Measurements from ENCODE around the gene ZC3H12C. TPM values are rescaled to one million over a fixed set of nuclear protein-coding genes. Genes with fewer than 3 reads are reported as not detected.

Gene ZC3H12C
- total RNA-seq, 1 experiment from 2014 or later: not detected

- H3K79me2 ChIP-seq (ENCODE audit: low read length): no peaks in the 10 kb centered on the region
These were observed 38.4 kb downstream of the ZC3H12C start for GRCh38 chr11:110131386-110132123.

GRCh38 chr11:110133160-110133559 lies 40.0 kb downstream of the ZC3H12C start:
- no peaks in the 10 kb centered on the region for H3K36me3 ChIP-seq (ENCODE audit: insufficient read depth, low read length)

More at GRCh38 chr11:110131386-110132123, 38.4 kb downstream of the ZC3H12C start:
- Histone ChIP-seq H4K20me1 (ENCODE audit: insufficient read depth, low read depth, low read length) (no peaks in the 10 kb centered on the region), H3K27me3 (ENCODE audit: low read length) (peaks cover 5% of the 10 kb centered on the region; the same call in 1 of the 2 replicates), H3K27ac (ENCODE audit: low read length) (no peak overlapping the region), H3K9me2 (replicated peaks; ENCODE audit: insufficient read depth, low read length) (no peaks in the 10 kb centered on the region), H3K4me3 (ENCODE audit: low read length) (no peak overlapping the region), H3K9me3 (ENCODE audit: low read length) (no peaks in the 10 kb centered on the region), H3K4me1 (ENCODE audit: low read length) (no peaks in the 10 kb centered on the region), H3K36me3 (ENCODE audit: insufficient read depth, low read length) (no peaks in the 10 kb centered on the region), H2AFZ (ENCODE audit: low read length) (no peak overlapping the region), H3K4me2 (ENCODE audit: low read depth, low read length, poor library complexity, severe bottlenecking) (no peak overlapping the region), H3K9ac (ENCODE audit: low read length) (no peak overlapping the region)
- DNase-seq: no peak

DNA sequence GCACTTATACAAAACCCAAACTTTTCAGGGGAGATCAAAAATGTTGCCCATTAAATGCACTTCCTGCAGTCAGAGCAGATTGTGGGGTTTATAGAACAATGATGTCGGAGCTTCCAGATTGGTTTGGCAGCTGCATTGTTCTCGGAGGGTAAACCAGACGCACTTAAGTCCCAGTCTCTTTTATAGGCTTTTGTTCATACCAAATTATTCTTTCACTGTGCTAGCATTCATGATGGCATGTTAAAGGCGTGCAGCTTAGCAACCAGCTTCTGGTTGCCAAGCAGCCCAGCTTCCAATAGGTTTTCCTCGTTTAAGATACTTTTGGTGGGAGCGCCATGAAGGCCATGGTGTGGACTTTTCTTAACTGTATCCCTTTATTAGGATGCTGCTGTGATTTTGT lies 40.9 kb downstream of the ZC3H12C start:
- DNase-seq: no peak
- Histone ChIP-seq H3K9me2 (replicated peaks; ENCODE audit: insufficient read depth, low read length) (no peaks in the 10 kb centered on the region), H3K9ac (ENCODE audit: low read length) (no peak overlapping the region), H4K20me1 (ENCODE audit: insufficient read depth, low read depth, low read length) (no peaks in the 10 kb centered on the region), H3K4me1 (ENCODE audit: low read length) (no peaks in the 10 kb centered on the region), H3K27me3 (ENCODE audit: low read length) (peaks cover 3% of the 10 kb centered on the region; the same call in 1 of the 2 replicates), H2AFZ (ENCODE audit: low read length) (no peak overlapping the region), H3K4me3 (ENCODE audit: low read length) (no peak overlapping the region), H3K4me2 (ENCODE audit: low read depth, low read length, poor library complexity, severe bottlenecking) (no peak overlapping the region), H3K36me3 (ENCODE audit: insufficient read depth, low read length) (no peaks in the 10 kb centered on the region), H3K27ac (ENCODE audit: low read length) (no peak overlapping the region), H3K9me3 (ENCODE audit: low read length) (no peaks in the 10 kb centered on the region), H3K79me2 (ENCODE audit: low read length) (no peaks in the 10 kb centered on the region)

More at GRCh38 chr11:110133160-110133559, 40.0 kb downstream of the ZC3H12C start:
- H3K79me2 ChIP-seq (ENCODE audit: low read length): no peaks in the 10 kb centered on the region
- no peak overlapping the region for H3K4me2 ChIP-seq (ENCODE audit: low read depth, low read length, poor library complexity, severe bottlenecking)
- no peaks in the 10 kb centered on the region for H3K9me2 ChIP-seq (replicated peaks; ENCODE audit: insufficient read depth, low read length)
- H3K9me3 ChIP-seq (ENCODE audit: low read length): no peaks in the 10 kb centered on the region
- no peaks in the 10 kb centered on the region for H4K20me1 ChIP-seq (ENCODE audit: insufficient read depth, low read depth, low read length)
- no peak overlapping the region for H2AFZ ChIP-seq (ENCODE audit: low read length)
- no peak overlapping the region for H3K4me3 ChIP-seq (ENCODE audit: low read length)
- H3K9ac ChIP-seq (ENCODE audit: low read length): no peak overlapping the region
- no peaks in the 10 kb centered on the region for H3K4me1 ChIP-seq (ENCODE audit: low read length)
- no peak for DNase-seq
- peaks cover 5% of the 10 kb centered on the region; the same call in 1 of the 2 replicates for H3K27me3 ChIP-seq (ENCODE audit: low read length)
- no peak overlapping the region for H3K27ac ChIP-seq (ENCODE audit: low read length)

DNA sequence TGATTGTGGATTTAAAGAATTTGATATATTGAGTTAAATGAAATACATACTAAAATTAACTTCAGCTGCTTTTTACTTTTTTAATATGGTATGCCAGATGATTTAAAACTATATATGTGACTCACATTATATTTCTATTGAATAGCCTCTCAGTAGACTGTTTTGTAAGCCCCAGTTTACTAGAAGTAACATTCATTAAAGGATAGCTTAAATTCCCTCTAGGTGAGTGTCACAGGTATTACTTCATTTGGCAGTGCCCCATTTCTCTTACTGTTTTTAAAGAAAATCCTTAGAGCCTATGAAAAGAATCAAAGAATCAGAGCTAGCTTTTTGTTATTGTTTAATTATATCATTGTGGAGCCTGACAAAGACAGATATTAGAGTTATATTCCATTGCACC lies 48.6 kb downstream of the ZC3H12C start:
- Histone ChIP-seq H4K20me1 (ENCODE audit: insufficient read depth, low read depth, low read length) (no peaks in the 10 kb centered on the region), H3K9me3 (ENCODE audit: low read length) (no peaks in the 10 kb centered on the region), H3K4me3 (ENCODE audit: low read length) (no peak overlapping the region), H3K79me2 (ENCODE audit: low read length) (no peaks in the 10 kb centered on the region), H3K4me2 (ENCODE audit: low read depth, low read length, poor library complexity, severe bottlenecking) (no peak overlapping the region), H3K36me3 (ENCODE audit: insufficient read depth, low read length) (no peaks in the 10 kb centered on the region), H3K9ac (ENCODE audit: low read length) (no peak overlapping the region), H3K27me3 (ENCODE audit: low read length) (no peaks in the 10 kb centered on the region), H3K9me2 (replicated peaks; ENCODE audit: insufficient read depth, low read length) (no peaks in the 10 kb centered on the region), H3K4me1 (ENCODE audit: low read length) (no peaks in the 10 kb centered on the region), H3K27ac (ENCODE audit: low read length) (no peak overlapping the region), H2AFZ (ENCODE audit: low read length) (no peak overlapping the region)
- DNase-seq: no peak

DNA sequence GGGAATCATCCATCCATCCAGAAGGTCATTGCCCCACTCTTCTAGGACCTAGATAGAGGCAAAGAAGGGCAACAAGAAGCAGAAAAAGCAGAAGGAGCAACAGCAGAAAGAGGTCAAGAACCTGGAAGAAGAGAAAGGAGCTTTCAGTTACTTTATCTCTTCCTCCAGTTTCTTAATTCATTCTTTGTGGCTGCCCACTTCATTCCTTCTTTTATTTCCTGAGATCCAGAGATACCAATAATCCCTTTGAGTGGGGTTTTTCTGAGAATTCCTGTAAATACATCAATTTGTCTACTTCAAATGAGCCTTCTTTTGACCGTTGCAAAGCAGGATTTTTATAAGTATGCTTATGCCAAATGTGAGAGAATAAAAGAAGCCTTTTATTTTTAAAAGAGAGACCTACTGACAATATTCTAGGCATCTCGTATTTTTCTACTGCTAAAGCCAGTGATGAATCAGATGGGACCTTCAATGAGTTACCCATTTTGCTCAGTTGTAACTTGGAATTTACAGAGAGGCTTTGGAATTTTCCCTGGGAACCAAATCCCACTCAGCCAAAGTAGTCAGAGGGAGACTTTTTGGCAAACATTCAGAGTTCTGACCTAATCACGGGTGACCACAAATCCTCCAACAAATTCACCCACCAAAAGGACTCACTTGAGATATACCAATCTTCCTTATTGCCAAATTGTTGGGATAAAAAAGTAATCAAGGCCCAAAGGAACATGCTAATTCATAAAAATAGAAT lies 54.9 kb downstream of the ZC3H12C start:
- Histone ChIP-seq H3K4me1 (ENCODE audit: low read length) (no peaks in the 10 kb centered on the region), H3K4me2 (ENCODE audit: low read depth, low read length, poor library complexity, severe bottlenecking) (no peak overlapping the region), H3K27me3 (ENCODE audit: low read length) (no peaks in the 10 kb centered on the region), H3K79me2 (ENCODE audit: low read length) (no peaks in the 10 kb centered on the region), H3K9me2 (replicated peaks; ENCODE audit: insufficient read depth, low read length) (no peaks in the 10 kb centered on the region), H3K4me3 (ENCODE audit: low read length) (no peak overlapping the region), H2AFZ (ENCODE audit: low read length) (no peak overlapping the region), H4K20me1 (ENCODE audit: insufficient read depth, low read depth, low read length) (no peaks in the 10 kb centered on the region), H3K9me3 (ENCODE audit: low read length) (no peaks in the 10 kb centered on the region), H3K27ac (ENCODE audit: low read length) (no peak overlapping the region), H3K9ac (ENCODE audit: low read length) (no peak overlapping the region), H3K36me3 (ENCODE audit: insufficient read depth, low read length) (no peaks in the 10 kb centered on the region)
- no peak for DNase-seq

DNA sequence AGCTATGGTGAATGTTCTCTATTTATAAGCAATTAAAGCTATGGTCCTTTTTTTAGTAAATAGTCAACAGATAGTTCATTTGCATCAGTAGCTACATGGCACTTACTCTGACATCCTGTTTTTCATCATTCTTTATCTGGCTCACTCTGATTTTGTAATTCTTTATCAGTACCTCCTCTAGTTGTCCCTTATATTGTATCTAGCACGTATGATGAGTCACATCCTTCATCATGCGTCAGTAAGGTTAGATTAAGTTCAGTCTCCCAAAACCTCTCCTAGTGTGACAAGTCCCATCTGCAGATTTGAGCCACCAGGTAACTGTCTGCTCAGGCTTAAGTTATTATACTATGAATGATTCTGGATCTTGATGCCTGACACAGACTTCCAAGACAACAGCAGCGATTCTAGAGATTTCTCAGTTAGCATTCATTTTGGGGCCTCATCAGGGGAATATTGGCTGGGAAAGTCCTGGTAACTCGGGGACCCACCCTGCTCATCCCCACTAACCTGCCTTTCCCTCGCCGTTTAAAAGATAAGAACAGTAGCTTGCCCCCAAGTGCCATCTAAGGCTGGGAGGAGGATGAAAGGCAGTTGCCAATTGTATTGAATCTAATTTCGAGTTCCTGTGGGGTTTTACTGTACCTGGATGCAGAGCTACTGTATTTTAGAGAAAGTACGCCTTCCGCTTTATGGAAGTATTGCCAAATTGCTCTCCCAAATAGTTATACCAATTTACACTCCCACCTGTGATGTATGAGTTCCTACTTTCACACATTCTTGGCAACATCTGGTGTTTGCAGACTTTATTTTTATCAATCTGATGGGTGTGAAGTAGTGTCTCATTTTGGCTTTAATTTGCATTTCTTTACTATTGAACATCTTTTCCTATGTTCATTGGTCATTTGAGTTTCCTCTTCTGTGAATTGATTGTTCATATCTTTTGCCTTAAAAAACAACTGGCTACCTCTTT lies 55.9 kb downstream of the ZC3H12C start:
- Histone ChIP-seq H4K20me1 (ENCODE audit: insufficient read depth, low read depth, low read length) (no peaks in the 10 kb centered on the region), H3K36me3 (ENCODE audit: insufficient read depth, low read length) (no peaks in the 10 kb centered on the region), H2AFZ (ENCODE audit: low read length) (no peak overlapping the region), H3K4me3 (ENCODE audit: low read length) (no peak overlapping the region), H3K4me2 (ENCODE audit: low read depth, low read length, poor library complexity, severe bottlenecking) (no peak overlapping the region), H3K79me2 (ENCODE audit: low read length) (no peaks in the 10 kb centered on the region), H3K27me3 (ENCODE audit: low read length) (no peaks in the 10 kb centered on the region), H3K4me1 (ENCODE audit: low read length) (no peaks in the 10 kb centered on the region), H3K9me3 (ENCODE audit: low read length) (no peaks in the 10 kb centered on the region), H3K9ac (ENCODE audit: low read length) (no peak overlapping the region), H3K9me2 (replicated peaks; ENCODE audit: insufficient read depth, low read length) (no peaks in the 10 kb centered on the region), H3K27ac (ENCODE audit: low read length) (no peak overlapping the region)
- DNase-seq: no peak

GRCh38 chr11:110152199-110152598 lies 59.0 kb downstream of the ZC3H12C start:
- Histone ChIP-seq H3K4me1 (ENCODE audit: low read length) (no peaks in the 10 kb centered on the region), H3K27me3 (ENCODE audit: low read length) (no peaks in the 10 kb centered on the region), H3K9ac (ENCODE audit: low read length) (no peak overlapping the region), H3K9me2 (replicated peaks; ENCODE audit: insufficient read depth, low read length) (no peaks in the 10 kb centered on the region), H3K27ac (ENCODE audit: low read length) (no peak overlapping the region), H3K9me3 (ENCODE audit: low read length) (no peaks in the 10 kb centered on the region), H3K4me3 (ENCODE audit: low read length) (no peak overlapping the region), H3K36me3 (ENCODE audit: insufficient read depth, low read length) (no peaks in the 10 kb centered on the region), H3K79me2 (ENCODE audit: low read length) (no peaks in the 10 kb centered on the region), H3K4me2 (ENCODE audit: low read depth, low read length, poor library complexity, severe bottlenecking) (no peak overlapping the region), H4K20me1 (ENCODE audit: insufficient read depth, low read depth, low read length) (no peaks in the 10 kb centered on the region), H2AFZ (ENCODE audit: low read length) (no peak overlapping the region)
- DNase-seq: no peak

Measured in Karpas-422 (cell line).